Endodermal cell (in vitro differentiated cells): ENCODE data around the gene TMEM165. TPM values are rescaled to one million over a fixed set of nuclear protein-coding genes. Genes with fewer than 3 reads are reported as not detected.

ENCODE experiments used
- DNase-seq: peaks from one replicate; pipeline ENCODE4 v3.0.0-alpha.2; 2017
- H3K27ac ChIP-seq: 2 replicates; pipeline ENCODE4 v1.5.1; 2013; ENCODE audit warnings: mild to moderate bottlenecking, low read depth, low read length, moderate library complexity
- H3K27me3 ChIP-seq: 2 replicates; pipeline ENCODE4 v1.6.1; 2013; ENCODE audit warnings: mild to moderate bottlenecking, low read length, moderate library complexity; ENCODE audit not compliant: insufficient read depth, control insufficient read depth, poor library complexity, severe bottlenecking
- H3K36me3 ChIP-seq: 2 replicates; pipeline ENCODE4 v1.7.0; 2013; ENCODE audit warnings: mild to moderate bottlenecking, low read length, moderate library complexity; ENCODE audit not compliant: control insufficient read depth, insufficient read depth
- H3K4me1 ChIP-seq: one replicate; pipeline ENCODE4 v1.7.0; 2013; ENCODE audit warnings: low read length; ENCODE audit not compliant: control insufficient read depth, insufficient read depth
- H3K4me3 ChIP-seq: 2 replicates; pipeline ENCODE4 v1.5.1; 2013; ENCODE audit warnings: mild to moderate bottlenecking, low read length, moderate library complexity
- H3K9ac ChIP-seq: 2 replicates; pipeline ENCODE4 v1.6.1; 2013; ENCODE audit warnings: mild to moderate bottlenecking, low read length, moderate library complexity; ENCODE audit not compliant: poor library complexity, severe bottlenecking; ENCODE audit errors: extremely low read depth
- H3K9me3 ChIP-seq: 2 replicates; pipeline ENCODE4 v1.6.1; 2013; ENCODE audit warnings: mild to moderate bottlenecking, low read length, moderate library complexity; ENCODE audit not compliant: control insufficient read depth
- H3K27ac Mint-ChIP-seq: 2 replicates; pipeline ENCODE4 v1.8.0; 2020; ENCODE audit warnings: mixed read lengths
- H3K27me3 Mint-ChIP-seq: 2 replicates; pipeline ENCODE4 v1.8.0; 2021; ENCODE audit warnings: mild to moderate bottlenecking, mixed read lengths; ENCODE audit not compliant: insufficient read depth
- H3K36me3 Mint-ChIP-seq: 2 replicates; pipeline ENCODE4 v1.8.0; 2020; ENCODE audit warnings: low read depth, mixed read lengths
- H3K4me1 Mint-ChIP-seq: 2 replicates; pipeline ENCODE4 v1.8.0; 2020; ENCODE audit warnings: mixed read lengths
- H3K4me3 Mint-ChIP-seq: 2 replicates; pipeline ENCODE4 v1.8.0; 2020; ENCODE audit warnings: mild to moderate bottlenecking, moderate library complexity, mixed read lengths
- H3K9me3 Mint-ChIP-seq: 2 replicates; pipeline ENCODE4 v1.8.0; 2020; ENCODE audit warnings: mild to moderate bottlenecking, mixed read lengths
- CTCF ChIP-seq: fragments of 200-600 bp; sonication (generic); conservative IDR thresholded peaks from 2 replicates; pipeline ENCODE4 v1.5.0; 2021; ENCODE audit warnings: antibody characterized with exemption, mild to moderate bottlenecking
- WGBS, 2 experiments: methylation state at CpG; one replicate each; pipeline versions ENCODE4 v1.1.5 to v1.1.7; 2013; ENCODE audit warnings: missing lambda C conversion rate in 2 of 2, mixed read lengths in 1 of 2; ENCODE audit not compliant: insufficient coverage in 1 of 2, insufficient read length in 1 of 2; 5-methylcytosine and 5-hydroxymethylcytosine counted together
- total RNA-seq, 2 donors: library from RNA; stranded (reverse); fragmentation: NEBNext Ultra II Directional in 1 of 2; extraction: Animal tissue kit (Norgen Biotek cat#: 25700) in 1 of 2; gene quantifications; 2 replicates in 1 of 2; 3 replicates in 1 of 2; pipeline ENCODE4 v1.2.1, GENCODE V29; 2021

The TMEM165 gene
- total RNA-seq, 2 donors from 2014 or later = 90.5 to 100 TPM

- no peaks in the 10 kb centered on the region for H3K27me3 Mint-ChIP-seq
- no peaks in the 10 kb centered on the region for H3K9me3 Mint-ChIP-seq
- no peaks in the 10 kb centered on the region for H3K4me1 ChIP-seq
- H3K36me3 ChIP-seq = peaks cover 64% of the 10 kb centered on the region
- no peak overlapping the region for H3K27ac Mint-ChIP-seq
- H3K27me3 ChIP-seq = no peaks in the 10 kb centered on the region
- TF ChIP-seq CTCF = no peak
- H3K9me3 ChIP-seq = no peaks in the 10 kb centered on the region
- no peak overlapping the region for H3K4me3 Mint-ChIP-seq
- H3K4me1 Mint-ChIP-seq = peaks cover 10% of the 10 kb centered on the region
- 94 to 96% methylated on average over 6 of the region's 6 CpGs for WGBS, 2 experiments
- no peak overlapping the region for H3K27ac ChIP-seq
- peaks cover 30% of the 10 kb centered on the region for H3K36me3 Mint-ChIP-seq
- H3K9ac ChIP-seq = no peak overlapping the region
- no peak overlapping the region for H3K4me3 ChIP-seq
- DNase-seq = no peak
Measured at GRCh38 chr4:55411621-55412020, 15.9 kb downstream of the TMEM165 start.

- no peak for DNase-seq
- peaks cover 79% of the 10 kb centered on the region for H3K36me3 ChIP-seq
- Mint-ChIP-seq H3K4me1 (no peaks in the 10 kb centered on the region), H3K36me3 (peaks cover 51% of the 10 kb centered on the region), H3K27me3 (no peaks in the 10 kb centered on the region), H3K4me3 (no peak overlapping the region), H3K27ac (no peak overlapping the region), H3K9me3 (no peaks in the 10 kb centered on the region)
- no peak overlapping the region for H3K27ac ChIP-seq
- H3K9me3 ChIP-seq = no peaks in the 10 kb centered on the region
- WGBS, 2 experiments = 94 to 100% methylated on average over 2 to 3 of the region's 3 CpGs
- no peaks in the 10 kb centered on the region for H3K27me3 ChIP-seq
- H3K4me3 ChIP-seq = no peak overlapping the region
- H3K4me1 ChIP-seq = no peaks in the 10 kb centered on the region
- no peak for TF ChIP-seq CTCF
- H3K9ac ChIP-seq = no peak overlapping the region
Measured at GRCh38 chr4:55416176-55416575, 20.4 kb downstream of the TMEM165 start.

GRCh38 chr4:55424791-55425190 lies 29.0 kb downstream of the TMEM165 start:
- no peaks in the 10 kb centered on the region for H3K27me3 Mint-ChIP-seq
- H3K4me3 ChIP-seq = no peak overlapping the region
- no peaks in the 10 kb centered on the region for H3K27me3 ChIP-seq
- peaks cover 3% of the 10 kb centered on the region for H3K4me1 Mint-ChIP-seq
- no peaks in the 10 kb centered on the region for H3K9me3 ChIP-seq
- no peak overlapping the region for H3K4me3 Mint-ChIP-seq
- TF ChIP-seq CTCF = no peak
- peaks cover 95% of the 10 kb centered on the region for H3K36me3 ChIP-seq
- DNase-seq = no peak
- no peak overlapping the region for H3K27ac Mint-ChIP-seq
- 86 to 100% methylated on average over 1 to 2 of the region's 3 CpGs for WGBS, 2 experiments
- no peaks in the 10 kb centered on the region for H3K4me1 ChIP-seq
- peaks cover 85% of the 10 kb centered on the region for H3K36me3 Mint-ChIP-seq
- no peaks in the 10 kb centered on the region for H3K9me3 Mint-ChIP-seq
- H3K27ac ChIP-seq = no peak overlapping the region
- no peak overlapping the region for H3K9ac ChIP-seq
